Erythroblast (primary cell): ENCODE measurements around the gene CKS1B.

Experiments used
- DNase-seq, 2 experiments: peaks; one replicate each; lab custom pipeline; 2025; lab: John Stamatoyannopoulos, UW
- GATA1 ChIP-seq: IDR thresholded peaks from 2 replicates; pipeline ENCODE4 v1.6.1; 2011; ENCODE audit warnings: low read depth, mild to moderate bottlenecking, control low read depth, low read length, moderate library complexity
- POLR2A ChIP-seq: IDR thresholded peaks from 2 replicates; pipeline ENCODE4 v1.6.1; 2011; ENCODE audit warnings: mild to moderate bottlenecking, low read length

The CKS1B gene

GRCh38 chr1:155003766-155004351 lies 29.4 kb downstream of the CKS1B start:
- peak; percentile 47 to 67 for DNase-seq
- TF ChIP-seq POLR2A: no peak
- TF ChIP-seq GATA1: no peak

GRCh38 chr1:155004352-155005075 lies 30.0 kb downstream of the CKS1B start:
- no peak for TF ChIP-seq POLR2A
- no peak for TF ChIP-seq GATA1
- peak in 1 of 2 experiments; percentile 65 for DNase-seq

GRCh38 chr1:155005076-155006011 lies 30.9 kb downstream of the CKS1B start:
- peak; percentile 63 for TF ChIP-seq POLR2A
- TF ChIP-seq GATA1: no peak
- DNase-seq: no peak

GRCh38 chr1:155006601-155007101 lies 32.2 kb downstream of the CKS1B start:
- peak; percentile 59 to 70 for DNase-seq
- TF ChIP-seq POLR2A: no peak
- no peak for TF ChIP-seq GATA1

GRCh38 chr1:155007251-155007828 lies 32.9 kb downstream of the CKS1B start:
- TF ChIP-seq GATA1 (no peak), POLR2A (no peak)
- DNase-seq: no peak

- DNase-seq: no peak
- TF ChIP-seq POLR2A: no peak
- TF ChIP-seq GATA1: no peak
Observed at GRCh38 chr1:155008015-155008941, 33.8 kb downstream of the CKS1B start.

- no peak for TF ChIP-seq POLR2A
- no peak for TF ChIP-seq GATA1
- DNase-seq: no peak
Observed at GRCh38 chr1:155009221-155009711, 34.8 kb downstream of the CKS1B start.

- TF ChIP-seq POLR2A (no peak), GATA1 (no peak)
- DNase-seq: no peak
Observed at GRCh38 chr1:155009742-155010141, 35.3 kb downstream of the CKS1B start.

- TF ChIP-seq POLR2A (no peak), GATA1 (no peak)
- DNase-seq: no peak
Observed at GRCh38 chr1:155010211-155010918, 35.9 kb downstream of the CKS1B start.

- TF ChIP-seq POLR2A (no peak), GATA1 (no peak)
- no peak for DNase-seq
Observed at GRCh38 chr1:155011004-155011416, 36.5 kb downstream of the CKS1B start.

GRCh38 chr1:155011437-155012025 lies 37.0 kb downstream of the CKS1B start:
- no peak for DNase-seq
- TF ChIP-seq GATA1: no peak
- TF ChIP-seq POLR2A: no peak
